Measurements from ENCODE around the gene FXYD1. TPM values are rescaled to one million over a fixed set of nuclear protein-coding genes. Genes with fewer than 3 reads are reported as not detected.
"Not testable (repeated sequence)": the region's sequence is repeated elsewhere in the genome, so short reads cannot be mapped to it uniquely, and the experiment has no call there.

Gene FXYD1
- total RNA-seq, 2 donors from 2014 or later, result not detected

- Mint-ChIP-seq H3K4me3 (no peak overlapping the region), H3K4me1 (ENCODE audit: low read depth in 2 of 2) (peaks cover 19 to 23% of the 10 kb centered on the region in 2 donors), H3K9me3 (no peaks in the 10 kb centered on the region), H3K36me3 (no peaks in the 10 kb centered on the region), H3K27ac (peak overlapping the region in 1 of 2 donors; percentile 57), H3K27me3 (peaks cover 0 to 7% of the 10 kb centered on the region in 2 donors)
- DNase-seq (ENCODE audit: low spot score), result no peak
- ATAC-seq, result no peak
These were observed 11.8 kb downstream of the FXYD1 start for GRCh38 chr19:35150445-35150844.

DNA sequence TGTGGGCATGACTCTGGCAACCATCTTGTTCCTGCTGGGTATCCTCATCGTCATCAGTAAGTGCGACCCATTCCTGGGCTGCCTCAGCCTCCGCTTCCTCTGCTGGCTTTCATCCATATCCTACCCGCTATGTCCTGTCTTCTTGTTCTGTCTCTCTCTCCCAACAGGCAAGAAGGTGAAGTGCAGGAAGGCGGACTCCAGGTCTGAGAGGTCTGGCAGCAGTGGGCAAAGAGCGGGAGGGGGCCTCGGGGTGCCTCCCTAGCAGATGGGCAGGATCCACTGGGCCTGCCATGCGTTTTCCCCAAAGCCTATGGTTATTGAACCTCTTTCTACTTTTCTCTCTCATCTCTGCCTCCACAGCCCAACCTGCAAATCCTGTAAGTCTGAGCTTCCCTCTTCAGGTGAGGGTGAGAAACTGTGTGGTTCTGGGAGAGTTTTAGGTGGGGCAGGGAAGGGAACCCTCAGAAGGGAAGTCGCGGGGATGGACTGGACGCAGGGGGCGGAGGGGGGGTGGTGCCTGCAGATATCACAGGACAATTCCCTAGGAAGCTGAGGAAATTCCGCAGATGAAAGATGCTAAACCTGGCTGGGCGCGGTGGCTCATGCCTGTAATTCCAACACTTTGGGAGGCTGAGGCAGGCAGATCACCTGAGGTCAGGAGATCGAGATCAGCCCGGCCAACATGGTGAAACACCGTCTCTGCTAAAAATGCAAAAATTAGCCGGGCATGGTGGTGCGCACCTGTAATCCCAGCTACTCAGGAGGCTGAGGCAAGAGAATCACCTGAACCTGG, 12.8 kb downstream of the FXYD1 start:
- H3K36me3 Mint-ChIP-seq, result peaks cover 6% of the 10 kb centered on the region
- ATAC-seq, result no peak
- H3K4me3 Mint-ChIP-seq, result no peak overlapping the region
- DNase-seq (ENCODE audit: low spot score), result no peak
- H3K27ac Mint-ChIP-seq, result peak overlapping the region in 1 of 2 donors; percentile 9
- H3K4me1 Mint-ChIP-seq (ENCODE audit: low read depth in 2 of 2), result peaks cover 28 to 32% of the 10 kb centered on the region in 2 donors
- H3K9me3 Mint-ChIP-seq, result no peaks in the 10 kb centered on the region
- H3K27me3 Mint-ChIP-seq, result peaks cover 0 to 7% of the 10 kb centered on the region in 2 donors

DNA sequence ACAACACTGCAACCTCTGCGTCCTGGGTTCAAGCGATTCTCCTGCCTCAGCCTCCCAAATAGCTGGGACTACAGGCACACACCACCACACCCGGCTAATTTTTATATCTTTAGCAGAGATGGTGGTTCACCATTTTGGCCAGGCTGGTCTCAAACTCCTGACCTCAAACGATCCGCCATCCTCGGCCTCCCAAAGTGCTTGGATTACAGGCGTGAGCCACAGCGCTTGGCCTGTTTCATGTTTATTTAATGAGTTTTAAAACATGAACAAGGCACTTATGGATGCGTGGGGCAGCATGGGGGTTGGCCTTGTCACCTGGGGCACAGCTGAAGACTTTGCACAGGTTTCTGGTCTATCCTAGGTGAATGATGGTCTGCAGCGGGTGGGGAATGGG, 14.5 kb downstream of the FXYD1 start:
- peak overlapping the region; percentile 100 for H3K4me3 Mint-ChIP-seq
- not testable (repeated sequence) for DNase-seq (ENCODE audit: low spot score); H3K27me3 Mint-ChIP-seq; ATAC-seq; H3K9me3 Mint-ChIP-seq; H3K36me3 Mint-ChIP-seq
- H3K4me1 Mint-ChIP-seq (ENCODE audit: low read depth in 2 of 2), result peaks cover 31 to 39% of the 10 kb centered on the region in 2 donors
- peak overlapping the region; percentile 62 to 97 for H3K27ac Mint-ChIP-seq

- peak; percentile 67 to 71 for ATAC-seq
- peak; percentile 70 for DNase-seq (ENCODE audit: low spot score)
- H3K27ac Mint-ChIP-seq, result peak overlapping the region; percentile 97 to 98
- peaks cover 0 to 7% of the 10 kb centered on the region in 2 donors for H3K27me3 Mint-ChIP-seq
- peaks cover 16% of the 10 kb centered on the region for H3K36me3 Mint-ChIP-seq
- H3K4me1 Mint-ChIP-seq (ENCODE audit: low read depth in 2 of 2), result peaks cover 31 to 41% of the 10 kb centered on the region in 2 donors
- no peaks in the 10 kb centered on the region for H3K9me3 Mint-ChIP-seq
- H3K4me3 Mint-ChIP-seq, result peak overlapping the region; percentile 100
These were observed 15.3 kb downstream of the FXYD1 start for GRCh38 chr19:35153701-35154524.

DNA sequence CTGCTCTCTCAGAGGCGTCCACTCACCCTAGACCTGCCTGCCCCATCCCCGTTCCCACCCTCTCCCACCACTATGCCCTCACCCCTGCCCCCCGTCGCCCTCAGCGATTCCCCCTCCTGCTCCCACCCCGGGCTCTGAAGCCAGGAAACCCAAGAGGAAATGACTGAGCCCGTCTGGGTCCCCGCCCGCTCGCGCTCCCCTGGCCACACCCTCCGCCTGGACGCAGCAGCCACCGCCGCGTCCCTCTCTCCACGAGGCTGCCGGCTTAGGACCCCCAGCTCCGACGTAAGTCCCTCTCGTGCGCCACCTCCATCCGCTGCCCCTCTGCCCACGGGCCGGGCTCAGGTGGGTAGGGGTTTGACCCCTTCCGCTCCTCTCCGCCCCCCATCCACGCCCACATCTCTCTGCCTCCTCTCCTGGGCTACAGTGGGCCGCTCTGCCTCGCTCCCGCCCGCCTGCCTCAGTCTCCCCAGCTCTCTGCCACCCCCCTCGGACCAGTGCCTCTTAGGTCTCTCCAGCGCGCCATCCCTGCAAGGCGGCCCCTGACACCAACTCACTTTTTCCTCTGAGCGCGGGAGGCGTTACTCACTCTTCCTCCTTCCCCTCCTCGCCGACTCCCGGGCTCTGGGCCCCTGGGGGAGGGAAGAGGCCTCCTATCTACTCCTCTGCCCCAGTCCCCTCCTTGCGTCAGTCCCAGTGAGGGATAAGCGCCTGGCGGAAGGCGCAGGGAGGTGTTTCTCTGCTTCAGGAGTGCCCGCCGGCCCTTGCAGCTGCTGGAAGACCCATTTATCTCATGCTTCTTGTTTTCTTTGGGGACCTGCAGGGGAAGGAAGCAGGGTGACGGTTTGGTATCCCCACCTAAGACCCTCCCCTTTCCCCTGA, 16.1 kb downstream of the FXYD1 start, which contains the start of gene FXYD5:
Gene FXYD5 (plus strand): TSS at position 211 of the 882 bp plus-strand sequence. CDS start 816 bp downstream, outside the sequence.
- Mint-ChIP-seq H3K36me3 (peaks cover 21% of the 10 kb centered on the region), H3K27me3 (peaks cover 0 to 7% of the 10 kb centered on the region in 2 donors), H3K4me1 (ENCODE audit: low read depth in 2 of 2) (peaks cover 31 to 41% of the 10 kb centered on the region in 2 donors), H3K9me3 (no peaks in the 10 kb centered on the region), H3K27ac (peak within 1 kb of the TSS; percentile 97 to 98), H3K4me3 (peak within 1 kb of the TSS; percentile 100)
- peak; percentile 75 for DNase-seq (ENCODE audit: low spot score)
- ATAC-seq, result peak; percentile 84 to 86

DNA sequence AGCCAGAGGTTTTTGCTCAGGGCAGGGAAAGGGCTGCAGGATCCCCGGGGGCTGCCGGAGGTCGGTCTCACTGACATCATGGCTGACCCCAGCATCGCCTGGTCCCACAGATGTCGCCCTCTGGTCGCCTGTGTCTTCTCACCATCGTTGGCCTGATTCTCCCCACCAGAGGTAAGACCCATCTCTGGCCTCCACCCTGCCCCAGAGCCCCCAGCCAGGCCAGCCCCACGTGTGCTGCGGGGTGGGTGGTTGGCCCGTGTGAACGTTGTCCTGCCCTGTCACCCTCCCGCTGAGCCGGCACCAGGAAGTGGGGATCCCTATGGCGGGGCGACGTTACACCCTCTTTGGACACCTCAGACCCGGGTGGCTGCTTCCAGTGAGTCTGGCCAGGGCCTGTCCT, 16.8 kb downstream of the FXYD1 start:
- Mint-ChIP-seq H3K4me3 (peak overlapping the region; percentile 100), H3K9me3 (no peaks in the 10 kb centered on the region), H3K27me3 (peaks cover 0 to 7% of the 10 kb centered on the region in 2 donors), H3K36me3 (peaks cover 23% of the 10 kb centered on the region), H3K4me1 (ENCODE audit: low read depth in 2 of 2) (peaks cover 31 to 42% of the 10 kb centered on the region in 2 donors), H3K27ac (peak overlapping the region; percentile 97 to 98)
- DNase-seq (ENCODE audit: low spot score) (peak; percentile 67), ATAC-seq (peak; percentile 59 to 65)

DNA sequence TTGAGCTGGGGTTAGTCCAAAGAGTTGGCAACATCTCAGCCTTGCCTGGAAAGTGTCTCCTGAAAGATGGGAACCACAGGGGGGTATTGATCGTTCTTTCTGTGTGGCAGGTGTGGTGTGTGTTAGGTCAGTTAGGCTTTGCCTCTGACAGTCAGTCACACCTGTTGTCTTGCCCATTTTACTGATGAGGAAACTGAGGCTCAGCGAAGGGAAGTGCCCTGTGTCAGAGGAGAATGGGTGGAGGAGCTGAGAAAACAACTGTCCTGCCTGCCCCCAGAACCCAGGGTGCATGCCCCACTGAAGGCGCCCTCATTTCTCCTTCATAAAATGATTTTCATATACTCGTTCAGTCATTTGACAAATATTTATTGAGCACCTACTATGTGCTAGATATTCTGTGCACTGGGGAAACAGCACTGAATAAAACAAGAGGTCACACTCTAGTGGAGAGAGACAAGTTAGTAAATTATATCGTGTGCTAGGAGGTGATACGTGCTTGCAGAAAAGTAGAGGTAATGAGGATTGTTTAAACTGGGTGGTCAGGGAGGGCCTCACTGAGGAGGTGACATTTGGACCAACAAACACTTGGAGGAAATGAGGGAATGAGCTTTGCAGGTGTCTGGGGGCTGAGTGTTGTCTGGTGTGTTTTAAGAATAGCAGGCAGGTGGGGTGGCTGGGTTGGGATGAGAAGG, 17.5 kb downstream of the FXYD1 start:
- Mint-ChIP-seq H3K27me3 (peaks cover 0 to 7% of the 10 kb centered on the region in 2 donors), H3K9me3 (no peaks in the 10 kb centered on the region), H3K4me3 (peak overlapping the region; percentile 100), H3K27ac (peak overlapping the region; percentile 97 to 98), H3K36me3 (peaks cover 29% of the 10 kb centered on the region), H3K4me1 (ENCODE audit: low read depth in 2 of 2) (peaks cover 31 to 44% of the 10 kb centered on the region in 2 donors)
- ATAC-seq (no peak), DNase-seq (ENCODE audit: low spot score) (no peak)

GRCh38 chr19:35156673-35157014, 18.0 kb downstream of the FXYD1 start:
- Mint-ChIP-seq H3K9me3 (no peaks in the 10 kb centered on the region), H3K27ac (peak overlapping the region; percentile 97 to 98), H3K4me3 (peak overlapping the region; percentile 100), H3K27me3 (peaks cover 0 to 7% of the 10 kb centered on the region in 2 donors), H3K4me1 (ENCODE audit: low read depth in 2 of 2) (peaks cover 31 to 48% of the 10 kb centered on the region in 2 donors), H3K36me3 (peaks cover 34% of the 10 kb centered on the region)
- no peak for ATAC-seq
- no peak for DNase-seq (ENCODE audit: low spot score)

DNA sequence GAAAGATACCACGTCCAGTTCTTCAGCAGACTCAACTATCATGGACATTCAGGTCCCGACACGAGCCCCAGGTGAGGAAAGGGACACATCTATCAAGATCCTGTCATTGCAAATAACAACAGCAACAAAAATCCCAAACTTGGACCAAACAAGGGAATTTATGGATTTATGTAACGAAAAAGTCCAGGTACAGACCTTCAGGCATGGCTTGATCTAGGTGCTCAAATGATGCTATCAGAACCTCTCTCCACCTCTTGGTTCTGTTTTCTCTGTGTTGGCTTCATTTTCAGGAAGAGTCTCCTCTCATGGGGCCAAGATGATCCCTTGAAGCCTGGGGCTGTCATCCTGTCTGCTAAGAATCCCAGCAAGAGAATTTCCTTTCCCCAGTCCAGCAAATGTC, 18.8 kb downstream of the FXYD1 start:
- Mint-ChIP-seq H3K4me1 (ENCODE audit: low read depth in 2 of 2) (peaks cover 27 to 49% of the 10 kb centered on the region in 2 donors), H3K4me3 (no peak overlapping the region), H3K9me3 (peaks cover 3% of the 10 kb centered on the region), H3K36me3 (peaks cover 42% of the 10 kb centered on the region), H3K27ac (peak overlapping the region in 1 of 2 donors; percentile 38), H3K27me3 (peaks cover 0 to under 1% of the 10 kb centered on the region in 2 donors)
- no peak for ATAC-seq
- no peak for DNase-seq (ENCODE audit: low spot score)

DNA sequence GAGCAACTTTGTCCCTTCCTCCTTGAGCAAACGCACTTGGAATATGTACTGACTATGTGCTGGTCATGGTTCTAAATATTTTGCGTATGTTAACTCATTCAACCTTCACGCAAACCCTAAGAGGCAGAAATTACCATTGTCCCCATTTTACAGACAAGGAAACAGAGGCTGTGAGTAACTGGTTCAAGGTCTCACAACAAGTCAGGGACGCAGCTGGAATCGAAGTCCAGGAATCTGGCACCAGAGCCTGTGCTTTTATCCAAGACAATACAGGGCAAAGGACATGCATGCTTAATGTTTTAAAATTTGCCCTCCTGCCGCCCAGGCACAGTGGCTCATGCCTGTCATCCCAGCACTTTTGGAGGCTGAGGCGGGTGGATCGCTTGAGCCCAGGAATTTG, 21.0 kb downstream of the FXYD1 start:
- peaks cover 12 to 37% of the 10 kb centered on the region in 2 donors for H3K4me1 Mint-ChIP-seq (ENCODE audit: low read depth in 2 of 2)
- H3K36me3 Mint-ChIP-seq, result peaks cover 51% of the 10 kb centered on the region
- H3K4me3 Mint-ChIP-seq, result no peak overlapping the region
- peak overlapping the region in 1 of 2 donors; percentile 38 for H3K27ac Mint-ChIP-seq
- DNase-seq (ENCODE audit: low spot score) (no peak), ATAC-seq (no peak)
- peaks cover 3% of the 10 kb centered on the region for H3K9me3 Mint-ChIP-seq
- no peaks in the 10 kb centered on the region for H3K27me3 Mint-ChIP-seq

DNA sequence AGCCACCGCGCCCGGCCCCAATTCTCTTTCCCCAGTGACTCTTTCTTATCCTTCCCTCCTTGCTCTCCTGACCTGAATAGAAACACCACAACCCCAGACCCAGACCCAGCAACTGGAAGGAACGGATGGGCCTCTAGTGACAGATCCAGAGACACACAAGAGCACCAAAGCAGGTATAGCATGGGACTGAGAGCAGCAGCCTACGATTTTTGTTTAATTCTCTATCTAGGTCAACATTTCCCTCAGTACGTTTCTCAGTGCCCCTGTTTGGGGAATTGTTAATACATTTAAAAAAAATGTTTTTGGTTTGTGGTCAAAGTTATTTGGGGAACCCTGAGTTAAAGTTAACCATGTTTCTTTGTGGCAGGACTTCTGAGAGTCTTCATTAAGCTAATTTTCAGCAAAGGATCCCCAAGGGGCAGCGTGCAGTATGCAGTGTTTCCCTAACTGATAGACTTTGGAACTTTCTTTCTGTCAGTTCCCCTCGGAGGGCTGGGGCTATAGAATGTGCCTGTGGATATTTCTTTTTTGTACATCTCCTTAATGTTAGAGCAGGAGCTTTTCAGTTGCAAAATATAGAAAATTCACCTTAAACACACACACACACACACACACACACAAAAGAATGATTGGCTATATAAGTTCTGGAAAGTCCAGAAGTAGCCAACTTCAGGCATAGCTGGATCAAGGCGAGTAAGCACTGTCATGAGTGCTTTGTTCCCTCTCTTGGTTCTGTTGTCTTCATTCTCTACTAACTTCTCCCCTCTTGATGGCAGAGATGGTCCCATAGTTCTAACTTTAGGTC, 22.2 kb downstream of the FXYD1 start:
- Mint-ChIP-seq H3K4me1 (ENCODE audit: low read depth in 2 of 2) (peaks cover 9 to 29% of the 10 kb centered on the region in 2 donors), H3K36me3 (peaks cover 60% of the 10 kb centered on the region), H3K9me3 (peaks cover 7% of the 10 kb centered on the region), H3K27ac (no peak overlapping the region), H3K4me3 (no peak overlapping the region), H3K27me3 (no peaks in the 10 kb centered on the region)
- DNase-seq (ENCODE audit: low spot score) (no peak), ATAC-seq (no peak)

DNA sequence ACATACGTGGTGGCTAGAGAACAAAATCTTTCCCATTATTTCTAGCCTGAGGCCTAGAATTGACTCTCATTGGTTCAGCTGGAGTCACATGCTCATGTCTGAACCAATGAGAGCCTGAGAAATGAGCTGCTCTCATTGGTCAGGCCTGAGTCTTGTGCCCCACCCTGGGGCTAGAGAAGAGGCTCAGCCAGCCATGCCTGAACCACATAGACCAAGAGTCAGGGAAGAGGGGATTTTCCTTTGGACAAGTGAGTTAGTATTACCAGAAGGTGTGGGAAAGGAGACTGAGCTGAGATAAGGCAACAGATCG, 22.8 kb downstream of the FXYD1 start:
- H3K9me3 Mint-ChIP-seq, result peaks cover 8% of the 10 kb centered on the region
- H3K27me3 Mint-ChIP-seq, result no peaks in the 10 kb centered on the region
- no peak overlapping the region for H3K27ac Mint-ChIP-seq
- no peak overlapping the region for H3K4me3 Mint-ChIP-seq
- DNase-seq (ENCODE audit: low spot score) (no peak), ATAC-seq (no peak)
- peaks cover 60% of the 10 kb centered on the region for H3K36me3 Mint-ChIP-seq
- H3K4me1 Mint-ChIP-seq (ENCODE audit: low read depth in 2 of 2), result peaks cover 6 to 24% of the 10 kb centered on the region in 2 donors

Measured in natural killer cell treated with Interleukin-12 subunit alpha and Interleukin-12 subunit beta and Interleukin-15 and Interleukin-18, amount 100 ng/mL, for 72 hours (primary cell).